Measurements from ENCODE around the gene STOX2.

- TF ChIP-seq CTCF (IDR thresholded peaks at IDR 0.05; ENCODE audit: insufficient read depth, low read depth, low read length), result no peak
- TF ChIP-seq EZH2 (IDR thresholded peaks at IDR 0.05; ENCODE audit: insufficient read depth, low read length), result no peak
Measured at GRCh38 chr4:183971929-183972490, 66.9 kb downstream of the STOX2 start.
